Breast epithelium (tissue), 3 donors: ENCODE data around the gene LASP1NB.

ENCODE experiments used
- POLR2A ChIP-seq: fragments of 450-650 bp; IDR thresholded peaks from one replicate; pipeline ENCODE4 v1.6.1; 2016; ENCODE audit warnings: antibody characterized with exemption, mild to moderate bottlenecking, moderate library complexity
- POLR2AphosphoS5 ChIP-seq, 3 donors: sonication (generic); formaldehyde crosslinking; IDR thresholded peaks; one replicate each; pipeline ENCODE4 v1.6.1; 2017; ENCODE audit warnings: antibody characterized with exemption in 3 of 3

GRCh38 chr17:38894276-38894675 lies 31.1 kb upstream of the LASP1NB start:
- TF ChIP-seq POLR2A (no peak), POLR2AphosphoS5 (IDR thresholded peaks at IDR 0.05) (no peak)
